Measurements from ENCODE around the gene HPS1.

Gene HPS1

GRCh38 chr10:98411768-98412167, 35.0 kb downstream of the HPS1 start:
- DNase-seq (ENCODE audit: low read depth) = no peak

DNA sequence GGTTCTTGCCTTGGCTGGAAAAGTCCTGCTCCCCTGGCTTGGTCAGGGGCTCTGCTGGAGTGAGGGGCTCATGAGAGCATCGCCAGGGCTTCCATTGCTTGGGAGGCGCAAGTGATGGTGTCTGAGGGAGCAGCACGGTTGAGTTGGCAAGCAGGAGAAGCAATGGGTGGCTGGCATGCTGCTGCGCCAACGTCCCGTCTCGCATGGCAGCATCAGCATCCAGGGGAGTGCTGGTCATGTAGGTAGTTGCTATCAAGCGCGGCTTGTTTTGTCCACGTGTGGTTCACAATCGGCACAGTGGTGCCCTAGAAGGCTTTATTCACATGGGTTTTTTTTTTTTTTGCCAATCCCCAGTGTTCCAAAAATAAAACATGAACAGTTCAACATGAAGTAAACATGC, 35.6 kb downstream of the HPS1 start:
- DNase-seq (ENCODE audit: low read depth) = no peak

GRCh38 chr10:98410759-98411158, 36.0 kb downstream of the HPS1 start:
- no peak for DNase-seq (ENCODE audit: low read depth)

DNA sequence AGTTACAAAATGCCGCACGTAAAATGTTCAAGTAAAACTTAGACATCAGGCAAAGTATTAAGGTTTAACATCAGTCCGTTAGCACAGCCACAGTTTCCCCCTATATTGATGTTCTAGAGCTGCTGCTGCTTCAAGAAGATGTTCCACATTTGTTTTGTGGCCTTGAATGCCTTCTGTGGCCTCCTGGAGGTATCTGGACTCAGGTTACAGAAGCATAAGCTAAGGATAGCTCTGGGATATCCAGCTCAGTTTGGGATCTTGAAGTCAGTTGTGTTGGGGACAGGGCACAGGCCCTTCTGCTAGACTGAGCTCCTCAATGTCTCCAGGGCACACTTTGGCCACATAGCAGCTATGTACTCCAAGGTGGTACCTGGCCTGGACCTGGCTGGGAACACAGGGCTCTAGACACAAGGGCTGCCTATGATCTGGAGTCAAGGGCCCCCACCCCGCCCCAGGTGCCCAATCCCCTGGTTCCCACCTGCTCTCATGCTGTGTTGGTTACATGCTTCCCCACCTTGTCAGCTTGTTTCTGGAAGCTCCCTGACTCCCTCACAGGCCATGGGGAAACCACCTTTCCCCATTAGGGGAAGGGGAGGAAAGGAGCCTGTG, 36.5 kb downstream of the HPS1 start:
- no peak for DNase-seq (ENCODE audit: low read depth)

- DNase-seq (ENCODE audit: low read depth) = no peak
Measured at GRCh38 chr10:98408799-98409198, 37.9 kb downstream of the HPS1 start.

GRCh38 chr10:98407744-98408241, 38.9 kb downstream of the HPS1 start:
- no peak for DNase-seq (ENCODE audit: low read depth)

- DNase-seq (ENCODE audit: low read depth) = no peak
Measured at GRCh38 chr10:98407017-98407743, 39.6 kb downstream of the HPS1 start.

- DNase-seq (ENCODE audit: low read depth) = no peak
Measured at GRCh38 chr10:98405422-98405821, 41.3 kb downstream of the HPS1 start.

GRCh38 chr10:98404571-98405359, 42.0 kb downstream of the HPS1 start:
- DNase-seq (ENCODE audit: low read depth) = peak; percentile 73

DNA sequence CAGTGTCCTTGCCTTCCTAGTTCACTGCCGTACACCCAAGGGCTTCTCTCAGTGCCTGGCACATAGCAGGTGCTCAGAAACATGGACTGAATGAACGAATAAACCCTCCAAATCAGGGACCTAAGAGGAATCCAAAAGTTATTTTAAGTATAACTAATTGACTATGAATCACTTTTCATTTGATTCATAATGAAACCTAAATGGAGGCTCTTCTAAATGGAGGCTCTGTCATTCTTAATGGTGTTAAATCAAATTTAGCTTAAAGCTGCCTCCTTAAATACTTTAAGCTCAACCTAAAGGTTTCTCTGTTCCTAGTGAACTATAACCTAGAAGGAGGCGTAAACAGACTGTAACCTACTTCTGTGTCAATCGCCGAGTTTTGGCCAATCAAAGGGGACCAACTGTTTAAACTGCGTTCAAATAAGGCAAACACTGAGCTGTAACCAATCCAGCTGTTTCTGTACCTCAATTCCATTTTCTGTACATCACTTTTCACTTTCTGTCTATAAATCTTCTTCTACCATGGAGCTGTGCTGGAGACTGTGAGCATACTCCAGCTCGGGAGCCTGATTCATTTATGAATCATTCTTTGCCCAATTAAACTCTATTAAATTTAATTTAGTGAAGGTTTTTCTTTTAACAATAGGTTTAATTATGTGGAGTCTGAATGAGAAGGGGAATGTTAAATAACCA, 42.8 kb downstream of the HPS1 start:
- DNase-seq (ENCODE audit: low read depth) = peak; percentile 39

- no peak for DNase-seq (ENCODE audit: low read depth)
Measured at GRCh38 chr10:98402931-98403718, 43.6 kb downstream of the HPS1 start.

GRCh38 chr10:98402478-98402877, 44.3 kb downstream of the HPS1 start:
- no peak for DNase-seq (ENCODE audit: low read depth)

GRCh38 chr10:98400482-98400881, 46.3 kb downstream of the HPS1 start:
- DNase-seq (ENCODE audit: low read depth) = peak; percentile 50

- DNase-seq (ENCODE audit: low read depth) = no peak
Measured at GRCh38 chr10:98399784-98400183, 47.0 kb downstream of the HPS1 start.

- DNase-seq (ENCODE audit: low read depth) = no peak
Measured at GRCh38 chr10:98397089-98397600, 49.6 kb downstream of the HPS1 start.

DNA sequence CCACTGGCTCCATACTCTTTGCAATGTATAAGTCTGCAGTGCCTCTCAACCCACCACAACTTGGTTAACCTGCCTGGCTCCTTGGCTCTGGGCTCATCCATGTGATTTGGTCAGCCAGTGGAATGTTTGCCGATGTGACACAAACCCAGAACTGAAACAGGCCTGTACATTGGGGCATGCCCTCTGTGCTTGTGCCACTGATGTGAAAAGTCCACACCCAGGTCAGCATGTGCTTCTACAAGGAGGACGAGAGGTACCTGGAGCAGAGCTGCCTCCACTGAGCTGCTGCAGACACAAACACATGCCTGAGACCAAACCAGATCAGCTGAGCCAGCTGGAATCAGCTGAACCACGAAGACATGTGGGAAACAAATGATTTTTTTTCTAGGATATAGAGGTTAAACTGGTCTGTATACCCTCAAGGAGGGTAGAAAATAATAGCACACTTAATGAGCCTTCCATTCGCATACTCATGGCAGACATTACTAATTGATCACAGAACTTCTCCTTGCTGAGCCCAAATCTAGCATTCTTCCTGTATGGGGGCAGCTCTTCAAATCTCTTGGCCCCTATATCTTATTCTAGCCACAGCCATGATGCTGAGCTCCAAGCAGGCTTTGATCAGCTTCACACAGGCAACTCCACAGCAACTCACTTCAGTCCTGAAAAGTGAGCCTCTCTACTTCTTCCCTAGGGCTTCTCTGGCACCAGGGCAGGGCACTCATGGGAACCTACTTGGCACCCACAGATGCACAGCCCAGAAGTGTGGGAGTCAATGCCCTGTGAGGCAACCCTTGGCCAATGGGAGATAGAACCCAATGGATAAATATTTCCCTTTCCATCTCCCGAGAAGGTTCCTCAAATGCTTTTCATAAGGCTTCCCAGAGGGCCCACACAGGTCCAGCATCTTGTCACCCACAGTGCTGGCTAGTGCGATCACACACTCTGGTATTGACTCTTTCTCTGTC, 50.4 kb downstream of the HPS1 start:
- DNase-seq (ENCODE audit: low read depth) = no peak

DNA sequence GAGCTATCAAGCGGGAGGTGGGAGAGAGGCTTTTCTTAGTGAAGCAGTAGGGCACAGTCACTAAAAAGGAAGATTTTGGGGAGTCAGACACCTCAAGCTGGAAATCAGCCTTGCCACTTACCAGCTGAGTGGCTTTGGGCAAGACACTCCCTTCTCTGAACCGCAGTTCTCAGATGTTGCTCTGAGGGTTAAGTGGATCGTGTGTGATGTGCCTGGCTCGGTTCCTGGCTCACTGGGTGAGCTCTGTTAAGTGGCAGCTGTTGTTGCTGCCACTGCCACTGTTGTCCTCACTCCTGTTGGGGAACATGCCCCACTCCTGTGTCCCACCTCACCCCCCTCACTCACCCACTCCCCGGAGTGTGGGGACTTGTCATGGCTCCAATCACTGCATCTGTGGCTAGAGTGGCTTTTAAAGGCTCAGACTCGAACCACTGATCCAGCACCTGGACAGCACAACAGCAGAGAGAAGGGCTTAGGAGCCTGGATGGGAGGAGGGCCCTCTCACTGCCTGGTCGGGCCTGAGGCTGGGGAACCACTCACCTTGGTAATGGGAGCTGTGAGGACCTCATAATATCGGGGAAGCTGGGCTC, 51.8 kb downstream of the HPS1 start:
- no peak for DNase-seq (ENCODE audit: low read depth)

GRCh38 chr10:98391578-98391991, 55.1 kb downstream of the HPS1 start:
- DNase-seq (ENCODE audit: low read depth) = no peak

GRCh38 chr10:98391065-98391464, 55.7 kb downstream of the HPS1 start:
- DNase-seq (ENCODE audit: low read depth) = no peak

DNA sequence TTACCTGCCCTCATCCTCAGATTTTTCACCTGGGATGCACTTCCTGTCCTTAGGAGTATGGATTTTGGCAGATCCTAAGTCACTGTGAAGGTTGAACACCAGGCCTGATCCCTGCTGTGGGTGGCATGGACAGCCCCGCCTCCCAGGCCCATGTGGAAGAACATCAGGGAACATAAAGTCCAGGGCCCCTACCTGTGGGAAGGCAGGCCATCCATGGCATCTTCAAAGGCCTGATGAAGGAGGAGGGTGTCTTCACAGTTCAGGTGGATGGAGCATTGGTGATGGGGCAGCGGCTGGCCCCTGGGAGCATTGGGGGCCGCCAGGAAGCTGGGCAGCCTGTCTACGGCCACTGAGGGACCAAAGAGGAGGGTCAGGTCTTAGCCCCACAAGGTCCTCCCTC, 56.3 kb downstream of the HPS1 start:
- no peak for DNase-seq (ENCODE audit: low read depth)

Data from iris pigment epithelial cell (primary cell).